Upper lobe of left lung (tissue), 4 donors: ENCODE results near the gene HLA-DRB1.

ENCODE experiments used
- CTCF ChIP-seq, 6 experiments: fragments of 450-650 bp in 4 of 6; fragments of 200-600 bp in 2 of 6; sonication (generic) in 2 of 6; IDR thresholded peaks; one replicate each; pipeline ENCODE4 v1.5.1; 2016 to 2019; ENCODE audit warnings: antibody characterized with exemption in 6 of 6
- EP300 ChIP-seq, 4 donors: sonication (generic); formaldehyde crosslinking; IDR thresholded peaks; one replicate each; pipeline ENCODE4 v1.5.1; 2017; ENCODE audit warnings: antibody characterized with exemption in 4 of 4, control low read depth in 2 of 4
- POLR2A ChIP-seq, 4 donors: fragments of 450-650 bp; IDR thresholded peaks; one replicate each; pipeline ENCODE4 v1.5.1; 2016 to 2017; ENCODE audit warnings: antibody characterized with exemption in 4 of 4, mild to moderate bottlenecking in 2 of 4
- POLR2AphosphoS5 ChIP-seq, 2 donors: sonication (generic); formaldehyde crosslinking; IDR thresholded peaks; one replicate each; pipeline ENCODE4 v1.5.1; 2017; ENCODE audit warnings: antibody characterized with exemption in 2 of 2

- TF ChIP-seq CTCF (IDR thresholded peaks at IDR 0.05) (no peak), POLR2AphosphoS5 (IDR thresholded peaks at IDR 0.05) (peak in 1 of 2 donors; percentile 55), POLR2A (IDR thresholded peaks at IDR 0.05) (peak in 1 of 4 donors; percentile 23), EP300 (IDR thresholded peaks at IDR 0.05) (no peak)
These were observed 47.7 kb upstream of the HLA-DRB1 start, which contains the start of gene HLA-DQA1 for GRCh38 chr6:32637219-32637880.
